NCI-H446 (cell line): Measurements from ENCODE around the gene ASB11.

Experiments
- DNase-seq, 2 experiments: peaks; one replicate each; lab custom pipeline; 2025; lab: John Stamatoyannopoulos, UW

The ASB11 gene, protein sequence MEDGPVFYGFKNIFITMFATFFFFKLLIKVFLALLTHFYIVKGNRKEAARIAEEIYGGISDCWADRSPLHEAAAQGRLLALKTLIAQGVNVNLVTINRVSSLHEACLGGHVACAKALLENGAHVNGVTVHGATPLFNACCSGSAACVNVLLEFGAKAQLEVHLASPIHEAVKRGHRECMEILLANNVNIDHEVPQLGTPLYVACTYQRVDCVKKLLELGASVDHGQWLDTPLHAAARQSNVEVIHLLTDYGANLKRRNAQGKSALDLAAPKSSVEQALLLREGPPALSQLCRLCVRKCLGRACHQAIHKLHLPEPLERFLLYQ

DNA sequence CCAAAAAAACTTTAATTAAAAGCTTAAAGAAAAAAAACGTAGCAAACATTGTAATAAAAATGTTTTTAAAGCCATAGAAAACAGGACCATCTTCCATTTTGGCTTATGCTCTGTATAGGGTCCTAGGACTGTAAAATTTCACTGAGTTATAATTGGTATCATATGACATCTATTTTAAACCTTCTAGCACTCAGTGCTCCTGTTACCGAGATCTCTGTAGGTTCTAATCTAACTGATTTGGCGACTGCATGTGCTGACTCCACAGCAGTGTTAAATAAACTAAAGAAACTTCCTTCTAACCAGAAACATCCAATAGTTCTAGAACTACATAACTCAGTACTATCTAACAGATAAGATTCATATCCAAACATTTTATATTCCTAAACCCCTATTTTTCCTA, at the start of gene ASB11:
ASB11 (minus strand) TSS at position 132 of the 400 bp plus-strand sequence; CDS start at position 97, 35 bp downstream.
- no peak for DNase-seq

DNA sequence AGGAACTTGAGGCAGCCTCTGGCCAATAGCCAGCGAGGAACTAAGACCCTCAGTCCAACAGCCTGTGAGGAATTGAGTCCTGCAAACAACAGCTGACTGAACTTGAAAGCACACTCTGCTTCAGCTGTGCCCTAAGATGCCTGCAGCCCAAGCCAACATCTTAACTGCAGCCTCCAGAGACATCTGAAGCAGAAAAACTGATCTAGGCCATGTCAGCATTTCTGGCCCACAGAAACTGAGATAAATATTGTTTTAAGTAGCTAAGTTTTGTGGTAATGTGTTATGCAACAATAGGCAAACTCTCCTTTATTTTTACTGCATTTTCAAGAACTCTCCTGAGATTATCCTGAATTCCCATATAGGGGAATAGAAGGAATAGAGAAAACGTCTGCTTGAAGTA, 44.3 kb upstream of the ASB11 start:
- no peak for DNase-seq

DNA sequence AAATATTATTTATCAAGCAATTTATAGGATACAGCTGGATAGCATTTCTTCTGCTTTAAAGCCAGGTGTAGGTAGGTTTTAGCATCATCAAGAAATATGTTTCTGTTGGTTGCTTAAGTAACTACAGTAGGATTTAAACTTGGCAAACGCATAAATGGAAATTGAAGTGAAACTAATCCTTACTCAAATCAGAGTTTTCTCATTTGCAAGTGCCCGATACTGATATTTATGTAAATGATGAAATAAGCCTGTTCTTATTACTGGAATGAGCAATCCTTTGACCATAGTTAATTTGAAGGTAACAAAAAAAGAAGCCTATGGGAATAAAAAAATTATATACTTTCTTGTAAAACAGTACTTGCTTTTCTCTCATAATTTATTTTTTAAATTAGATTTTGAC, 43.1 kb upstream of the ASB11 start:
- no peak for DNase-seq

DNA sequence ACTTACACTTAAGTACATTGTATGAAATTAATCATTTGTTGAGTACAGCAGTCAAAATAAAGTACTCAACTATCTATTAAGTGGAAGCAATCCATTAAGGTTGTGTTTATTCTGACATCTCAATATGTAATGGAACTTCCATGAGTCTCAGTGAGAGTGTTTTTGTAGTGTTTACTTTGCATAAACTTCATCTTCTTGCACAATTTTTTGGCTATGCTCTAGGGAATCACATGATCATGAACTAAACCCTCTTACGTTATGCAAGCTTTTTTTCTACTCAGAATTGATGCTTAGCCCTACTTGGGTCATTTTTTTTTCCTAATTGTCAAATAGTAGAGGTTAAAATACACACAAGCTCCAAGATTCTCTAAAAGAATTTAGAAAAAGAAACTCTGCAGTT, 41.0 kb upstream of the ASB11 start:
- no peak for DNase-seq

DNA sequence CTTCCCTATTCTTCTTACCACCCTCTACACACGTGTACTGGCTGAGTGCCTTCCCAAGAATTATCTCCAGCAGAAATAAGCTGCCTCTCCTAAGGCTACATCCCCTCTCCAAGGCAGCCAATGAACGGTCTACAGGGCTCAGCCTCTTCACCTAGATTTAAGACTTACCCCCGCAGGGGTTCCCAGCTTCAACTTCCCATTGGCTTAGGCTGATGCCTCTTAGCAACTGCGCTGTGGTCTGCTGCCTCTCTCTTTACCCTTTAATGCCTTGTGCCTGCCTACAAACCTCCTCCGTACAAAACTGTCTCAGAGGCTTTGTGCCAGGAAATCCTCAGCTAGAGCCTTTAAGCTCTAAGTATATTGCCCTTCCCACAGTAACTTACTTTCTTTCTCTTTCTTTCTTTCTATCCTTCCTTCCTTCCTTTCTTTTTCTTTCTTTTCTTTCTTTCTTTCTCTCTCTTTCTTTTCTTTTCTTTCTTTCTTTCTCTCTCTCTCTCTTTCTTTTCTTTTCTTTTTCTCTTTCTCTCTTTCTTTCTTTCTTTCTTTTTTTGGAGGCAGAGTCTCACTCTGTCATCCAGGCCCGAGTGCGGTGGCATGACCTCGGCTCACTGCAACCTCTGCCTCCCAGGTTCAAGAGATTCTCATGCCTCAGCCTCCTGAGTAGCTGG, 35.0 kb upstream of the ASB11 start:
- no peak for DNase-seq

DNA sequence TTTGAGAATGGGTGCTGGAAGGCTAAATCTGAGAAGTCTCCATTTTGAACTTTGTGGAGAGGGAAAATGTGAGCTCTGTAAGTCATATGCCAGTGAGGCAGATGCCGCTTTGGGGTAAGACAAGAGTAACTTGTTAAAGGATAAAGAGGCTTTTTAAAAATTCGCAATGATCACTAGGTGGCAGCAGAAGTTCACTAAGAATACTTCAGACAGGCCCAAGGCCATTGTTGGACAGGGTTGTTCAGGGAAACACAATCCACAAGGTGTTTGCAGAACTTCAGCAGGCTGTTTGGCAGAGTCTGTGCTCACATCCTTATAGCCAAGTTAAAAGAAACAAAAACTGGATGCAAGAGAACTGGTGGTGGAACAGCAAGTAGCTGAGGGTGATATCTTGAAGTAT, 33.6 kb upstream of the ASB11 start:
- DNase-seq: peak; percentile 43 to 81

DNA sequence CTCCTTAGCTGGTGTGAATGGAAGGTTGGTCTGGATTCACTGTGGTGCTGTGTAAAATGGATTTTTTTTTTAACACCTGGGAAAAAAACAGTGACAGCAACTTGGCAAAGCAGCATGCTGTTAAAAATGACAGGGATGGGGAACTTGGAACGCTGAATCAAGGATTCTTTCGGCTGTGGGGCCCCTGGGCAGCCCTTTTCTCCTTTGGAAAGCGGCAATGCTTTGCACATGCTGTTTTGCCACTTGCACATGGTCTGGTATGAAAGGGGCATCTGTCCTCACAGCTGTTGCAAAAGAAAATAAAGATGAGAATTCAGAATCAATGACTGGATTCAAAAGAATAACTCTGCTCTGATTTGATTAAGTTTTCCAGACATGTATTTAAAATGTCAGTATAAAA, 30.5 kb upstream of the ASB11 start:
- DNase-seq: peak in 1 of 2 experiments; percentile 47

DNA sequence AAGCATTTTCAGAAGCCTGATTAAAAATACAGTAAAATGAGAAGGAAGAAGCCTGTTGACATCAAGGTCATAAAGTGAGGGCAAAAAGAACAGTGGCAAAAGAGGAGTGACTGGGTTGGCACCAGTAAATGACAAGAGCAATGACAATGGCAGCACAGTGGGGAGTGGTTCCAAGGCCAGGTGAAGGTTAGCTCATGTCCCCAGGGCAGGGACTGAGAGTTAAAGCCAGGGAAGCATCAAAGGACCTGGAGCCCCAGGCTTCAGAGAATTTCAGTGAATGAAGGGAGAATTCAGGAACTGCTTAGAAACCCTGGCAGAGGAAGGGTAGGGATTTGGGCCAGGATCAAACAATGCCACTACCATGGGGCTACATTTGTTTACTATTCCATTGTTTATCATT, 28.7 kb upstream of the ASB11 start:
- DNase-seq: no peak

DNA sequence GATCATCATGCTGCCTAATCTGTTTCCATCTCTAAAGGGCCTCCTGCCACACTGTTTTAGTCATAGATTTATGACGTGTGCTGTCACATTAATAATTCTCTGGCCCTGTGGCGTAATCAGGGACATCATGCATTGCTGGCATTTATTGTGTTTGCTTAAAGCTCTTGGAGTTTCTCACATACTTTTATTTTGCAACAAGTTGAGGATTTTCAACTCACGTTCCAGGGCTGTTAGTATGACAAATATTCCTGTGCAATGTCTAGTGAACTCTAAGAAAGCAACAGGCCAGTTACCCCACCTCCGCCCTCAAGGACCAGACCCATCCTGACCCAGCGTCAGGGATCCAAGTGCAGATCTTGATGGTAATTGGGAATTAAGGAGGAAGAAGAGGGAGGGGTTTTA, 27.6 kb upstream of the ASB11 start:
- no peak for DNase-seq

DNA sequence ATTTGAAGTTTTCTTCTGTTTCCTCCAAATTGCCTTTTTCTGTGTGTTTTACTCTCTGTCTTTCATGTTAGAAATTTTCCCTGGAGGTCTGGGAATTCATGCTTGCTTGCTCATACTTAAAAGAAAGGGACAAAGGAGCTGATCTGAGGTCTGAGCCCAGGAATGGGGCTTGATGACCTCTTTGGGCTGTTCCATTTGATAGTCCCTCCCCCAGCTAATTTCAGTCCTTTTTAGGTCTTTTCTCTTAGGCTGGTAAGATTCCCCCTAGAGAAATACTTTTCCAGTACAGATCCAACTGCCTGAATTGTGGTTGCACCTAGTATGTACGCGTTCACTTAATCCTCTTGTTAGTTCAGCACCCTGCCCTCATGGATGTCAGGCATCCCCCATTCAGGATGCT, 25.4 kb upstream of the ASB11 start:
- DNase-seq: no peak

DNA sequence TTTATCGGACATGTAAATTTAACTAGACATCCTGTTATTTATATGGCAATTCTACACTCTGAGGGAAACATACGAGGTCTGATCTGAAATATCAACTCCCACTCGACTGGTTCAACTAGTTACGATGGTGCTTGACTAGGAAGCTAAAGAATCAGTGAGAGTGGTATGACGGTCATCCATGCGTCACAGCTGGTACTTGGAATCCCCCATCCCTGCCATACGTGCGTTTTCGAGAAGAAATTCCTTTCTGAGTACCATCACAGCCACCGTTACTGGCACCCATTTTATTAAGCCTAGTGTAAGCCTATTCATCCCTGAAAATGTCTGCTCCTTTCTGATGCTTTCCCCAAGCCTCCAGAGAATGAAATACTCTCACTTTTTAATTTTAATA, 20.6 kb upstream of the ASB11 start:
- peak; percentile 5 to 19 for DNase-seq

DNA sequence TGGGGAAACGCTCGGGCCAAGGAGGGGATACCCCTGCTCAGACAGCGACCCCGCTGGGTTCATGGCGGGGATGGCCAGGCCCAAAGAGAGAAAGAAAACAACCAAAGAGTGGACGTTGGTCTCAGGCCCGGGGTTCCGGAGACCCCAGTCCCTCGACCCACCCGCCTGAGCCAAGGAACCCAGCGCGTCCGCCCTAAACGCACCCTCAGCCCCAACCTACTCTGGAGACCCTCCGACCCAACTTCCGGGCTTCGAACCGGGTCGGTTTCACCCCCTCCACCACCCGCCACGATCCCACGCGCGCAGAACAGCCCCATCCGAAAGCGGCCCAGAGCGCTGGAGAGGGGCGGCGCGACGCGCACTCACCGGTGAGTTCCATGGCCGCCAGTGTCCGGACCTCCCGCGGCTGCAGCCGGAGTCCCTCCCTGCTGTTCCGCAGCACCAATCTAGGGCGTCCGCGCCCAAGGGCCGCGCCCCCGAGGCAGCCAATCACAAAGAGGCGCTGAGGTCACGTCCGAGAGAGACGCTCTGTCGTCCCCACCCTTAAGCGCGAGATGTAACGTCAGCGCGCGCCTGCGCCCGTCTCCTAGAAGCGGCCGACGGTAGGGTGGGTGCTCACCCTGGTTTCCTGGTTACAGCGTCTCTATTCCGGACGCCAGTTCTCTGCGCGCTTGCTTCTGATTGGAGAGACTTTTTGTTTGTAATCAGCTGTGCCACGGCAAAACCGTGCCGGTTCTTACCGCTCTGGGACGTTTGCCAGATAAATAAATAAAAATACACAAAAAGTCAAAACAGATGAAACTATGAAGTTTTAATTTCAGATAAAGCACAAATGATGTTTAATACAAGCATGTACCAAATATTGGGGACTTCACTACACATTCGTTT, 19.9 kb upstream of the ASB11 start, which contains the start of gene PIGA:
PIGA (minus strand) TSS at position 389 of the 888 bp plus-strand sequence. CDS start 3,593 bp downstream, outside the sequence.
- DNase-seq: peak; percentile 95 to 97

DNA sequence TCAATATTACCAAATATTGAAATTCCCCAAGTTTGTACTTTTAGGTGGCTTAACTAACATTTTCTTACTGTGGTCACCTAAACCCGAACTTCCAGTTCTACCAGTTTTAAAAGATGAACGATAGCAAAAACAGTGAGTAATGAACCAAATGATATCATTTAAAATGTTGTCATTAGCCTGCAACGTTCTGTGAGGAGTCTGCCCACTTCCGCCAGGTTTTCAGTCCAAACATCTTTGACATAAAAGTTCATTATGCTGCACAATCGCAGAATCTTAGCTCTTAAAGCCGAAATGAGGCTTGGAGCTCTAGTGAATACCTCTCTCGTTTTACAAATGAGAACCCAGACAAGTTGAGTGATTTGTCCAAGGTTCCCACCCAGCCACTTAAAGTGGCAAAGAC, 19.1 kb upstream of the ASB11 start:
- DNase-seq: no peak

DNA sequence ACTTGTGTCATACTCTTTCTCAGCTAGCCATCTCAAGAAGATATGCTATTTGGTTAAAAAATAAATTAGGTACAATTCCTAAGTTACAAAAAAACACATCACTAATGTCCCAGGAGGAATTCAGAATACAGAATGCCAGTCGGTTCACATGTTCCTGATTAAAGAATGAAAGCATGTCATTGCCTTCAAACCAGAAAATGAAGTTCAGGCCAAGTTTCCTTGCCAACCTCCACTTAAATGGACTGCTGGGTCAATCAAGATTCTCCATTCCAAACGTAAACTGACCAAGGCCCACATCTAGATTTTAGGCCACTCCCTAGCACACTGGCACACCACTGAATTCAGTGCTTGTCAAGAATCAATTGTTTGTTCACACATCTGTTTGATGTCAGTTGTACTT, 13.4 kb upstream of the ASB11 start:
- no peak for DNase-seq

DNA sequence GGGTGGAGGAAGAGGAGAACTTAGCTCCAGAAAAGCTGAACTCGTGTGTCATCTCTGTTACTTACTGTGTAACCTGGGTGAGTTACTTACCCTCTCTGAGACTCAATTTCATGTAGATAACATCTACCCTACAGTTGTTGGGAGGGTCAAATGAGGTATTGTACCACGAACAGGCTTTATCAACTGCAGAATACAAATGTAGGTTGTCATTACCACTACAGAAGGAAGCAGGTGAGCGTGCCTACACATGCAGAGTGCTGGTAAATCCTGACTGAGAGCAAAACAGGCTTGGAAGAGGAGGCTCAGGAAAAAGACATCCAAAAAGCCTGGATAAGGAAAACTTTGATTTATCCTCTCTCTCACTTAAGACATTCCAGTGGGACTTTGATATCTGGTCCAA, 12.7 kb upstream of the ASB11 start:
- no peak for DNase-seq

DNA sequence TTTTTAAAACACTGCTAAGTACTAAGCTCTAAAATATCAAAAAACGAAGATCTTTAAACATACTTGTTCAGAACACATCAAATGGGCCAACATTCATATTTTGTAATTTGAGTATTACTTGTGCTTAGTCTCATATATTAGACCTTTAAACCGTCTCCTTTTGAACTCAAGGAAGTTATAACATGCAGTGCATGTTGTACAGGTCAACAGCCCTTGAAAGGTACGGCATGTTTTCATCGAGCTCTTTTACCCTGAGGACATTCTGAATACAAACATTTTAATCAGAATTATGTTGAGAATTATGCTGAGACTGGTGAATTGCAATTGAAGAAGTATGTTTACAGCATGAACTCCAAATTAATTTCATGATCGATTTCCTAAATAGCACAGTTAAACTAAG, 7.0 kb upstream of the ASB11 start:
- DNase-seq: no peak

DNA sequence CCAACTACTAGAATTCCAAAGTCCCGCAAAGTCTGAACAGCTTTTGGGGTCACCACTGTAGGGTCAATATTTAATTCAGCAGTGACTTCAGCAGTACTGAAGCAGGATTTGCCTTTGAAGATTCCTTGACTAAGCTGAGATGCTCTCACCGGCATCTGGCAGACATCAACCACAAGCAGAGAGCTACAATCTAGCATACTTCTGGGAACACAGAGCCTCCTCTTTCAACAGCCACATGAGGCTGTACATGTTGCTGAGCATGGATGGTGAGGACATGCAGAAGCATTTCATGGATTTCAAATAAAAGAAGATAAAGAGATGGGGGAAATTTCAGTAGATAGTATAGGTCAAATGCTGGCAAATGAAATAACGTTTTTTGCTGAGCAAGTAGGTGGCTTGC, 6.6 kb upstream of the ASB11 start:
- DNase-seq: no peak

DNA sequence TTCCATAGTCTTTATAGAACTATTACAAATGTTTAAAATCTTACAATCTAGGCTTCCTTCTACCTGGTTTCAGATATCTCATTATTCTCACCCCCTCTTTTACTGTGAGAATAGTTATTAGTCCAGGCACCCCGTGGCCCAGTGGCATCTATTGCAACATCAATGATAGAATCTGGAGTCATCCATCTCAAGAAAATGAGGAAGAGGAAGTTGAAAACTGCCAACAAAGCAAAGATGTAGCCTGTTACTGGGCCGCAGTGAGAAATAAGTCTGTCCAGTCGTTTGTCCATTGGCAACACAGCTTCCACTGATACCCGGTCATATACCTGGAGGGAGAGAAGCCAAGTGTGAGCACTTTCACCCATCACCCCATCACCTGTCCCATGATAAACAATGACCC, 6.0 kb upstream of the ASB11 start:
- no peak for DNase-seq

DNA sequence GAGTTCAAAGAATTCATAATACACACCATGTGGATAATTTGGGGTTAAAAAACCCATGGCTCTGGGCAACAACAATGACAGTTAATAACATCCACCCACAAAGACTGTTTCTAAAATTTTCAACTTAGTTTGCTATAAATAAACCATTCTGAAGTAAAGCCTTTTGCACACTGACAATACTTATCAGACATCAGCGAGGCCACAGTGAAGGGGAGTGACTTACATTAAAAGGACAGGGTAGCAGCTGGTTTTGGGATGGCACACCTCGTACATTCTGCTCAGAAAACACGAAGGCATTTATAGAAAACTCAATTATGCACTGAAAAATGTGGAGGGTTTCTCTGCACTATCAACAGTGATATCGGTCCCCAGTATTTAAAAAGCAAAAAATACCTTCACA, 4.9 kb upstream of the ASB11 start:
- no peak for DNase-seq

DNA sequence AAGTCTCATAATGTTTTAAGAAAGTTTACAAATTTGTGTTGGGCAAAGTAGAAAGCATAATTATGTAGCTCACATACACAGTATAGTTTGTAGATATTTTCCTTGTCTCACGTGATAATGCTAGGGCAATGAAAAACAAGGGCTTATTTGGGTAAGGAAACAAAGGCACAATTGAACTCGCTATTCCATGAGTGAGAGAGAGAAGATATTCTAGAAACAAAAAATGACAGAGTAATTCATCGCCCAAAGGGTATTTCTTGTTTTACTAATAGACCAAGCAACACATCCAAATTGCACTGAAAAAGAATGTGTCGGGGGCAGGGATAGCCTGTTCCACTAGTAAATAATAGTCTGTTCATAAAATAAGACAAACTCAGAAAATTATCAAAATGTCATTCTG, 3.6 kb upstream of the ASB11 start:
- DNase-seq: no peak

DNA sequence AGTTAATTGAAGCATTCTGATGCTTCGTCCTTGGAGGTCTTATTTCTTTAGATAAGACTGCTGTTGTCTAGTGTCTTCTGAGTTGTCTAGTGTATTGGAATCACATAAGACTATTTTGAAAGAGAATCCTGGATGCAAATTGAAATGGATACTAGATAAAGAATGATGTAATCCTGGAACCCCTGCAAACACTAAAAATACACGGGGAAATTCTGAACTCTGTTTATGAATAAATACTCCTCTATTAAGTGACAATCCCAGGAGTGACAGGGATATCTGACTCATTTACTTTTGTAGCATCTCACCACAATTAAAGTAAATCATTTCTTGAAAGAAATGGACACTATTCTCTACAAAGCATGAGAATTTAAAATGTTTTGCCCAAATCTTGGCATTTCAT, 968 bp downstream of the ASB11 start:
- no peak for DNase-seq

DNA sequence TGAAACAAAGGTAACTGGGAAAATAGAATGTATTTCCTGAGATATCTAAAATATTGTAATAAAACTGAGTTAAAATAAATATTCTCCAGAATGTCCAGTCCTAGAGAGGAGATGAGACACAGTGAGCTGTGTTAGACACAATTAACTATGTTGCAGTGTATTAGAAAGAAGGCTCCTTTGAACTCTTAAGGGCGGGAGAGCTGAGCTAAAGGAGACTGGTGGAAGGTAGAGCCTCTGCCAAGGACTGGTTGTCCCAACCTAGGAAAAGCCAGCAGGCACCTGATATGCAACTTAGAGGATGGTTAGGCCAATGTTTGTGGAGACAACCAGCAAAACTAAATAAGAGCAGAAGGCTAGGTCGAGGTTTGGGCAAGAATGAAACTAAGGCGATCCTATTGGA, 4.3 kb downstream of the ASB11 start:
- no peak for DNase-seq

DNA sequence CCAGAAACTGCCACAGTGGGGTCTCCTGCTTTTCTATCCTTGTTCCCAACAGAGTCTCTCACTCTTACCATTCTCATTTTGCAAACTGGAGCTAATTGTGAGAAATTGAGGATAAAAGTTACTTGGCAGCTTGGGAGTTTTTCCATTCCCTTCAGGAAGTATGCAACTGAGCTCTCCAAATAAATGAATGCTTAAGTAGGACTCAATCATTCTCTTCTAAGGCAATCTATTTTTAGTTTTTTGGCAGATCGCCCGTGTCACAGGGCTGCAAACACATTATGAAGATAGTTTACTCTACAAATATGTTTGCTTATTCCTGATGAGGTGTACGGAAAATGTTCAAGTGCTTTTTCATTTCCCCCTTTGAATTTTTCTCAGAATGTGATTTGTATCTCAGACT, 5.3 kb downstream of the ASB11 start:
- DNase-seq: peak in 1 of 2 experiments; percentile 32
